GM21423 (cell line): Measurements from ENCODE around the gene SOX11.

Experiments used
- ATAC-seq: cut with Tn5 transposase; IDR thresholded peaks from one replicate; pipeline ENCODE4 v1.9.1; 2021; ENCODE audit warnings: mild to moderate bottlenecking, moderate library complexity; ENCODE audit not compliant: unreplicated experiment

SOX11 gene

GRCh38 chr2:5691221-5691984 lies 781 bp upstream of the SOX11 start:
- no peak for ATAC-seq

GRCh38 chr2:5692561-5693286 lies 540 bp downstream of the SOX11 start:
- no peak for ATAC-seq

DNA sequence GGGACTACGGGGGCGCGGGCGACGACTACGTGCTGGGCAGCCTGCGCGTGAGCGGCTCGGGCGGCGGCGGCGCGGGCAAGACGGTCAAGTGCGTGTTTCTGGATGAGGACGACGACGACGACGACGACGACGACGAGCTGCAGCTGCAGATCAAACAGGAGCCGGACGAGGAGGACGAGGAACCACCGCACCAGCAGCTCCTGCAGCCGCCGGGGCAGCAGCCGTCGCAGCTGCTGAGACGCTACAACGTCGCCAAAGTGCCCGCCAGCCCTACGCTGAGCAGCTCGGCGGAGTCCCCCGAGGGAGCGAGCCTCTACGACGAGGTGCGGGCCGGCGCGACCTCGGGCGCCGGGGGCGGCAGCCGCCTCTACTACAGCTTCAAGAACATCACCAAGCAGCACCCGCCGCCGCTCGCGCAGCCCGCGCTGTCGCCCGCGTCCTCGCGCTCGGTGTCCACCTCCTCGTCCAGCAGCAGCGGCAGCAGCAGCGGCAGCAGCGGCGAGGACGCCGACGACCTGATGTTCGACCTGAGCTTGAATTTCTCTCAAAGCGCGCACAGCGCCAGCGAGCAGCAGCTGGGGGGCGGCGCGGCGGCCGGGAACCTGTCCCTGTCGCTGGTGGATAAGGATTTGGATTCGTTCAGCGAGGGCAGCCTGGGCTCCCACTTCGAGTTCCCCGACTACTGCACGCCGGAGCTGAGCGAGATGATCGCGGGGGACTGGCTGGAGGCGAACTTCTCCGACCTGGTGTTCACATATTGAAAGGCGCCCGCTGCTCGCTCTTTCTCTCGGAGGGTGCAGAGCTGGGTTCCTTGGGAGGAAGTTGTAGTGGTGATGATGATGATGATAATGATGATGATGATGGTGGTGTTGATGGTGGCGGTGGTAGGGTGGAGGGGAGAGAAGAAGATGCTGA lies 1.4 kb downstream of the SOX11 start:
- no peak for ATAC-seq

DNA sequence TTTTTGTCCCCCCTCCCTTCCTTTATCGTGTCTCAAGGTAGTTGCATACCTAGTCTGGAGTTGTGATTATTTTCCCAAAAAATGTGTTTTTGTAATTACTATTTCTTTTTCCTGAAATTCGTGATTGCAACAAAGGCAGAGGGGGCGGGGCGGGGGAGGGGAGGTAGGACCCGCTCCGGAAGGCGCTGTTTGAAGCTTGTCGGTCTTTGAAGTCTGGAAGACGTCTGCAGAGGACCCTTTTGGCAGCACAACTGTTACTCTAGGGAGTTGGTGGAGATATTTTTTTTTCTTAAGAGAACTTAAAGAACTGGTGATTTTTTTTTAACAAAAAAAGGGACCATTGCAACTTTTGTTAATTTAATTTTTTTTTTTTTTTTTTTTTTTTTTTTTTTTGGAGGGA lies 2.1 kb downstream of the SOX11 start:
- no peak for ATAC-seq

GRCh38 chr2:5695654-5696403 lies 3.6 kb downstream of the SOX11 start:
- ATAC-seq, result no peak

DNA sequence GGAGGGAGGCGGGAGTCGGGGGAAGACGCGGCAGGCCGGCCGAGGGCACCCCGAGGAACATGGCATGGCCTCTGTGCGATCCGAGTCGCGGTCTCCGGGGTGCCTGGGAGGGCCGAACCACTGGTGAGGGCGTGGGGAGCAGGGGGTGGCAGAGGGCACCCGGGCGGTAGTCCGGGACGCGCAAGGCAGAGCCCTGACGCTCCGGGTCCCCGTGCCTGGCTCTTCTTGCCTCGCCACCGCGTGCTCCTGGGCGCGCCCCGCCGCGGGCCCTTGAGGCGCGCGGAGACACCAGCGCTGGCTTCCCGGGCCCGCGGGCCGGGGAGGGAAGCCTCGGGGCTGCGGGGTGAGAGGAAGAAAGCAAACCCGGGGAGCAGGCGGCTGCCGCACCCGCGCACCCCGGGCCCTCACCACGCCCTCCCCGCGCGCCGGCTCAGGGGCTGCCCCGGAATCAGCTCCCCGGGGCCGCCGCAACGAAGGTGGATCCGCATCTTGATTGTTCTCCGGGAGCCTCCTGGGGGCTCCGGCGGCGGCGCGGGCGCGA lies 4.3 kb downstream of the SOX11 start:
- no peak for ATAC-seq

GRCh38 chr2:5696945-5697521 lies 4.8 kb downstream of the SOX11 start:
- ATAC-seq, result no peak

GRCh38 chr2:5697562-5697961 lies 5.4 kb downstream of the SOX11 start:
- ATAC-seq, result no peak

DNA sequence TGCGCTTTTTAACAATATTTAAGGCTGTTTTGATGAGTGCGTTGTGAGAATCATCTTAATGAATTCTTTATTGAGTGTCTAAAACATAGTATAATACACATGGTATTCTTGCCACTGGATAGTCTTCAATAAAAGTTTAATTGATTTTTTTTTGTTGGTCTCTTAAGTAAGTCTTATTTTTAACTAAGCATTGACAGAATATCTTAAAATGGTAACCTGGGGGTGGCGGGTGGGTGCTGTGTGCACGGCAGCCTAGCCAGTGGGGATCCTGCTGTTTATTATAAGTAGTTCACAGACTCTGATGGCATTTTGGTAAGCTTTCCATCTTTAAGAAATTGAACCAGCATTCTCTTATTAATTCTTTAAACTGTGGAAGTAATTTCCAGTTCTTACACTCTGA lies 6.0 kb downstream of the SOX11 start:
- ATAC-seq, result no peak

DNA sequence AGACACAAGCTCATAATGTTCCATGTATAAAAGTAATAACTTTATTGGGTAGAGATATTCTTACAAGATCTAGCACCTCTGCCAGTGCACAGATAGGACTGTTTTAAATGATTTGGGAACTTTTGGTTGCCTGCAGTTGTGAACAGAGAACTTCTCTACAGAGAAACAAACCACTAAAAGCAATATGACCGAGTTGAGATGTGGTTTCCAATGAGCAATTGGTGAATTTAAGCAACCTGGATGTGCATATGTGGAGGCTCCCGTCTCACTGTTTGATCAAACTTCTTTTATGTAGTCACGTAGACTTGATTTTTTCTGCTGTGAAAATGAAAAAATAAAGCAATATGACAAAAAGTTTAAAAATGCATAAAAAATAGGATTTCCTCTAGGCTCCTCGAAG lies 7.8 kb downstream of the SOX11 start:
- ATAC-seq, result no peak

- ATAC-seq, result no peak
These were observed 8.4 kb downstream of the SOX11 start for GRCh38 chr2:5700551-5700950.

DNA sequence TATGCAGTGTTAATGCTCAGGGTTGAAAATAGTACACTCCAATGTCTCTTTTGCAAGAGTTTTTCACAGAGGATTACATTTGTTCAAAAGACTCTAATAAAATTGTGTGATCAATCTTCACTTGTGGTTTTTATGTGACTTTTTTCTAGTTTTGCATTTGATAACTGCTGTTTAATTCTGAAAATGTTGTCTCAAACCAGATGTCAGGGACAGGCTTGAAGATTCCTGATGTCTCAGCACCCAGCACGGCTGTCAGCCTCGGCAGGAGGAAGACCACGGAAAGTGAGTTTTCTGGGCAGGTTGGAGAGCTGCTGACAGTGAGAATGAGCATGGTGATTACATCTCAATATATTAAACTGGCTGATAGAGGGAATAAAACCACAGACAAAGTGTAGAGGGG lies 9.1 kb downstream of the SOX11 start:
- ATAC-seq, result no peak

- ATAC-seq, result no peak
These were observed 11.0 kb downstream of the SOX11 start for GRCh38 chr2:5703166-5703565.

GRCh38 chr2:5705490-5705889 lies 13.3 kb downstream of the SOX11 start:
- no peak for ATAC-seq

DNA sequence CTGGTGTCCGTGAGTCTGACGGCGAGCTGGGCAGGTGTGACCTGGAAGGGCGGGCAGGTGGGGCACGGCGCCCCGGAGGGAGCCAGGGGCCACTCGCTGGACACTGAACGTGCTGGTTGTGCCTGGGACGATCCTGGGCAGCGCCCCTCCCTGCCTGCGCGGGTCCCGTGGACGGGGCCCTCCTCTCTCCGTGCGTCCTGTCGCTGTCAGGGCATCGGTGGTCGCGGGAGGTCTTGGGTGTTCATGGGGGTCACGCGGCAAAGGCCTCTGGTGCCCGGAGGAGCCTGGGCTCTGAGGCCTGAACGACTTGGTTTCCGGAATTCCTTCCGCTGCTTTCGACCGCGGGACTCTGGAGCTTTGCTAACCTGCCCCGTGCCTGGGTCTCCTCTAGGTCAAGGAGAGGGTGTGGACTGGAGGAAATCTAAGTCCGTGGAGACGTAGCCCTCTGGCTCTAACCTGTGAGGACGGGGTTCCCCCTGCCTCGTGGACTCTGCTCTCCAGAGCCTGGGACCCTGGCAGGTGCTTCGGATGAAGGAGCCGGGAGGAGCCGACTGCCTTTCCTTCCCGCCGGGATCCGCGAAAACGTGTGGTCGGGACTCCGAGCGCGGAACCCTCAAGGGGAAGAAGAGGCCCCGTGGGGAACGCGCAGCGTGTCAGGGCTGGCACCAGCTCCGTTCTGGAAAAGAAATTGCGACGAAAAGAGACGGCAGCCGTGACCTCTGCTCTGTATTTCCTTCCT lies 14.7 kb downstream of the SOX11 start:
- no peak for ATAC-seq

- no peak for ATAC-seq
These were observed 18.4 kb downstream of the SOX11 start for GRCh38 chr2:5710615-5711014.

GRCh38 chr2:5713101-5713500 lies 20.9 kb downstream of the SOX11 start:
- no peak for ATAC-seq

DNA sequence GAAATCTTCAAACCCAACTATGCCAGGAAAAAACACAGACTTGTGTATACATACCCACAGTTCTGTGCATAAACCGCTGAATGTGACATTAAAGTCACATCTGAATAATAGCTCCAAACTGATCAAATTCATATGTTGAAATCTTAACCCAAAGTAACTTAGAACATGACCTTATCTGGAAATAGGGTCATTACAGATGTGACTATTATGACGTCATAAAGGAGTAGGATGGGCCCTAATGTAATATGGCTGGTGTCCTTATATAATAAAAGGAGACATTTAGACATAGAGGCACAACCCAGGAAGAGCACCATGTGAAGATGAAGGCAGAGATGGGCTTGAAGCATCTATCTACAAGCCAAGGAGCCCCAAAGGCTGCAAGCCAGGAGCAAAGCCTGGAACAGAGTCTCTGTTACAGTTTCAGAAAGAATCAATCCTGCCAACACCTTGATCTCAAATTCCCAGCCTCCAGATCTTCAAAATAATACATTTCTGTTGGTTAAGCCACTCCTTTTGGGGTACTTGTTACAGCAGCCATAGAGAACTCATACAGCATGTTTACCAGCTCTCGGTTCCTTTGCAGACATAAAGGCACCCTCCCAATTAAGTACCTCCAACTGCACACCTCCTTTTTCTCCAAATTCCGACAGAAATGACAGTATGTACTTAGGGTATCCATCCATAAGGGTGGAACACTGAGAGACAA lies 27.6 kb downstream of the SOX11 start:
- ATAC-seq, result no peak

GRCh38 chr2:5720426-5720825 lies 28.2 kb downstream of the SOX11 start:
- no peak for ATAC-seq
